SK-N-SH treated with all-trans-retinoic acid at 6 μM for 48 hours (cell line): ENCODE measurements around the gene TNFRSF12A.

ENCODE experiments used
- ARNTL ChIP-seq: fragments of 450-650 bp; formaldehyde crosslinking; IDR thresholded peaks from 2 replicates; pipeline ENCODE4 v1.5.0; 2020; ENCODE audit warnings: low read depth, mild to moderate bottlenecking, moderate library complexity, borderline replicate concordance
- CREB5 ChIP-seq: fragments of 250-450 bp; sonication (Bioruptor Pico); IDR thresholded peaks from 2 replicates; pipeline ENCODE4 v1.5.1; 2020; ENCODE audit warnings: low read depth, mild to moderate bottlenecking, moderate library complexity
- RARB ChIP-seq: fragments of 250-450 bp; sonication (Bioruptor Pico); IDR thresholded peaks from 2 replicates; pipeline ENCODE4 v1.8.0; 2021; ENCODE audit warnings: mild to moderate bottlenecking, moderate library complexity
- TSHZ2 ChIP-seq: fragments of 250-450 bp; sonication (Bioruptor Pico); IDR thresholded peaks from 2 replicates; pipeline ENCODE4 v1.5.0; 2020; ENCODE audit warnings: mild to moderate bottlenecking, moderate library complexity
- ZFP3 ChIP-seq: fragments of 250-450 bp; sonication (Bioruptor Pico); IDR thresholded peaks from 2 replicates; pipeline ENCODE4 v1.5.0; 2020; ENCODE audit warnings: mild to moderate bottlenecking, moderate library complexity
- ZFP30 ChIP-seq: fragments of 450-650 bp; formaldehyde crosslinking; IDR thresholded peaks from 2 replicates; pipeline ENCODE4 v1.5.0; 2022; ENCODE audit warnings: mild to moderate bottlenecking, moderate library complexity
- ZNF565 ChIP-seq: fragments of 450-650 bp; formaldehyde crosslinking; conservative IDR thresholded peaks from 2 replicates; pipeline ENCODE4 v1.5.0; 2020; ENCODE audit warnings: low read depth, mild to moderate bottlenecking, moderate library complexity

- no peak for TF ChIP-seq ZNF565 (CRISPR knock-in tag)
- TF ChIP-seq ZFP30 (CRISPR knock-in tag), result no peak
- no peak for TF ChIP-seq ARNTL
- no peak for TF ChIP-seq TSHZ2 (CRISPR knock-in tag)
- TF ChIP-seq RARB, result no peak
- no peak for TF ChIP-seq CREB5 (CRISPR knock-in tag)
- TF ChIP-seq ZFP3 (CRISPR knock-in tag), result no peak
These were observed 18.7 kb downstream of the TNFRSF12A start for GRCh38 chr16:3038896-3039295.
